Transverse colon (tissue), 4 donors: ENCODE measurements around the gene SDR42E2. TPM values are rescaled to one million over a fixed set of nuclear protein-coding genes. Genes with fewer than 3 reads are reported as not detected.

ENCODE experiments used
- DNase-seq: peaks from one replicate; pipeline ENCODE4 v3.0.0-alpha.2; 2019
- H3K27ac ChIP-seq, 4 donors: fragments of 200-600 bp; sonication (generic); 2 replicates each; pipeline ENCODE4 v1.5.1; 2016 to 2018; ENCODE audit warnings: inconsistent platforms in 4 of 4
- H3K27me3 ChIP-seq: fragments of 200-600 bp; sonication (generic); 2 replicates; pipeline ENCODE4 v1.5.1; 2017; ENCODE audit warnings: inconsistent platforms
- H3K36me3 ChIP-seq, 4 donors: fragments of 200-600 bp; sonication (generic); 2 replicates each; pipeline ENCODE4 v1.5.1; 2017 to 2019; ENCODE audit warnings: inconsistent platforms in 4 of 4
- H3K4me1 ChIP-seq, 4 donors: fragments of 200-600 bp; sonication (generic); 2 replicates each; pipeline ENCODE4 v1.5.1; 2017 to 2020; ENCODE audit warnings: inconsistent platforms in 4 of 4
- H3K4me3 ChIP-seq, 4 donors: fragments of 200-600 bp; sonication (generic); 1 replicate in 1 of 4; 2 replicates in 3 of 4; pipeline versions ENCODE4 v1.5.1 to v1.6.1; 2017 to 2019; ENCODE audit warnings: inconsistent platforms in 4 of 4
- H3K9me3 ChIP-seq, 2 donors: fragments of 200-600 bp; sonication (generic); 2 replicates each; pipeline ENCODE4 v1.5.1; 2017 to 2019; ENCODE audit warnings: inconsistent platforms in 2 of 2
- EP300 ChIP-seq: sonication (generic); formaldehyde crosslinking; IDR thresholded peaks from one replicate; pipeline ENCODE4 v1.6.1; 2017; ENCODE audit warnings: antibody characterized with exemption, low read depth
- POLR2A ChIP-seq: fragments of 450-650 bp; IDR thresholded peaks from one replicate; pipeline ENCODE4 v1.6.1; 2016; ENCODE audit warnings: antibody characterized with exemption, mild to moderate bottlenecking, moderate library complexity
- POLR2AphosphoS5 ChIP-seq, 3 donors: sonication (generic); formaldehyde crosslinking; IDR thresholded peaks; one replicate each; pipeline ENCODE4 v1.6.1; 2016; ENCODE audit warnings: antibody characterized with exemption in 3 of 3
- WGBS, 2 donors: methylation state at CpG; one replicate each; pipeline ENCODE4 v1.1.5; 2018; ENCODE audit warnings: low coverage in 1 of 2; 5-methylcytosine and 5-hydroxymethylcytosine counted together
- in situ Hi-C, 4 donors: fragments of 200-750 bp; cut with MboI; loops; one replicate each; pipeline versions ENCODE4 v1.15.0 to v1.15.1; 2017; ENCODE audit warnings: low sequenced_read_pairs in 3 of 4, low pct_ligation_motif_present in 1 of 4, low pct_unique_long_range_greater_than_20kb in 1 of 4
- intact Hi-C: fragments of 100-400 bp; cut with DNase I; formaldehyde crosslinking; loops from one replicate; pipeline ENCODE4 v1.15.1; 2023; ENCODE audit warnings: low total_unique reads
- total RNA-seq, 4 donors: library from RNA; depleted of rRNA; stranded (reverse); fragments of >200 nt; gene quantifications; one replicate each; pipeline ENCODE4 v1.1.0, GENCODE V29; 2016
- TF ChIP-seq, protein P1 (sequence below), 5 experiments: fragments of 200-600 bp in 3 of 5; fragments of 450-650 bp in 2 of 5; sonication (generic) in 3 of 5; IDR thresholded peaks; 1 replicate in 2 of 5; 2 replicates in 3 of 5; pipeline ENCODE4 v1.5.1; 2016 to 2017; ENCODE audit warnings: antibody characterized with exemption in 5 of 5, inconsistent platforms in 3 of 5, mild to moderate bottlenecking in 2 of 5, moderate library complexity in 1 of 5

SDR42E2 gene
- total RNA-seq, 4 donors from 2014 or later, result not detected

DNA sequence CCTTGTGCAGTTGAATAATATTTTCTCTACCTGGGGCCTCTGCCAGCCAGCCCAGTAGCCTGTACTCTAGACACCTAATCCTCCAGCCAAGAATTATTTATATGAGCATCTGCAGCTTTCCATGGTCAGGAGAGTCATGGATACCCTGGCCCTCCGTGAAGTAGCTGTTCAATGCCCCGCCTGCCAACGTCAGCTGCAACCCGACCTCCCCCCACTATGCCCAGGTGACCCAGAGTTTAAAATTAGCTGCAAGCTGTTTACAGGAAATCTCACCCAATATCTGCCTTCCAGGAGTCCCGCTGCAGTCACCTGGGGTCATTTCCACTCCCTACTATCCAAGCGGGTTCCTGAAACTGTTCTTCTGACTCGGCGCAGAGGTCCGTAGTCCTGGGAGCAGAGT is 12.3 kb downstream of the SDR42E2 start:
- DNase-seq, result no peak
- Histone ChIP-seq H3K27ac (no peak overlapping the region), H3K9me3 (no peaks in the 10 kb centered on the region), H3K4me1 (no peaks in the 10 kb centered on the region), H3K36me3 (no peaks in the 10 kb centered on the region), H3K4me3 (no peak overlapping the region), H3K27me3 (no peaks in the 10 kb centered on the region)
- 87 to 93% methylated on average over 2 to 9 of the region's 9 CpGs for WGBS, 2 donors
- intact Hi-C loops, result no loop called here
- no peak for TF ChIP-seq POLR2A
- TF ChIP-seq EP300, result no peak
- TF ChIP-seq POLR2AphosphoS5 (IDR thresholded peaks at IDR 0.05), result no peak
- TF ChIP-seq, protein P1, sequence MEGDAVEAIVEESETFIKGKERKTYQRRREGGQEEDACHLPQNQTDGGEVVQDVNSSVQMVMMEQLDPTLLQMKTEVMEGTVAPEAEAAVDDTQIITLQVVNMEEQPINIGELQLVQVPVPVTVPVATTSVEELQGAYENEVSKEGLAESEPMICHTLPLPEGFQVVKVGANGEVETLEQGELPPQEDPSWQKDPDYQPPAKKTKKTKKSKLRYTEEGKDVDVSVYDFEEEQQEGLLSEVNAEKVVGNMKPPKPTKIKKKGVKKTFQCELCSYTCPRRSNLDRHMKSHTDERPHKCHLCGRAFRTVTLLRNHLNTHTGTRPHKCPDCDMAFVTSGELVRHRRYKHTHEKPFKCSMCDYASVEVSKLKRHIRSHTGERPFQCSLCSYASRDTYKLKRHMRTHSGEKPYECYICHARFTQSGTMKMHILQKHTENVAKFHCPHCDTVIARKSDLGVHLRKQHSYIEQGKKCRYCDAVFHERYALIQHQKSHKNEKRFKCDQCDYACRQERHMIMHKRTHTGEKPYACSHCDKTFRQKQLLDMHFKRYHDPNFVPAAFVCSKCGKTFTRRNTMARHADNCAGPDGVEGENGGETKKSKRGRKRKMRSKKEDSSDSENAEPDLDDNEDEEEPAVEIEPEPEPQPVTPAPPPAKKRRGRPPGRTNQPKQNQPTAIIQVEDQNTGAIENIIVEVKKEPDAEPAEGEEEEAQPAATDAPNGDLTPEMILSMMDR (IDR thresholded peaks at IDR 0.05), result no peak
- in situ Hi-C loops, result no loop called here

DNA sequence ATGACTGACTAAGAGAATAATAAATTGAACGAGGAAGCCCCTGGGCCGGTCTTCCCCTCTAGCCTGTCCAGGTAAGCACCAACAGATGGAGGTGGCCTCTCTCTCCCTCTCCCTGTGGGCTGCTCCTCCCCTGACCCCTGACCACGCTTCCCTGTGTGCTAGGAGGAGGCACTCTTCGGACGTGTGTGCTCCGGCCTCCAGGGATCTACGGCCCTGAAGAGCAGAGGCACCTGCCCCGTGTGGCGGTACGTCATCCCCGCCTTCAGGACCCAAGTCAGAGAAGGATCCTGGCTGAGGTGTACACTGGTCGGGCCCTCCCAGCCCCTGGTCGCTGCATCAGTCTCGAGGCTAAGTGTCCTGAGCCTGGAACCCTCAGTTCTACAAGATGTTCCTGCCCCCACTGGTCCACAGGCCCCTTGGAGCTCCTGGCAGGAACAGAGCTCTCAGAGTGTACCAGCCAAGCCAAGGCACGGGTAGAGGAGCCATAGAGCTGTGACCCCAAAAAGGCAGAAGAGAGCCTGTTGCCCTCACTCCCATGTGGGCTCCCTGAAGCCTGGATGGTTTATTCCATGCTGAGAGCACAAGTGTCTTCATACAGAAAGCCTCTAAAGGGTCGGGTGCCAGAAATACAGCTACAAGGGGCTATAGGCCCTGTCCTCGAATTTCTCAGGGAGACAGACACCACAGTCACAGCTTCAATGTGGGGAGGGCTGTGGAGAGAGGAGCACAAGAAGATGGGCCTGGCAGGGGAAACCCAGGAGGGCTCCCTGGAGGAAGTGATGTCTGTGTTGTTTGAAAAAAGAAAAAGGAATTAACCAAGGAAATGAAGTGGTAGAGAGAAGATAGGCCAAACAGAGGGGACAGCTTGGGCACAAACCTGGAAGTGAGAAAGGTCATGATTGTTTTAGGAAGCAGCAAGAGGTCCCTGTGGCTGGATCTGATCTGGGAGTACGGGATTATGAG is 15.9 kb downstream of the SDR42E2 start:
- no peaks in the 10 kb centered on the region for H3K27me3 ChIP-seq
- H3K4me1 ChIP-seq, result no peaks in the 10 kb centered on the region
- no peaks in the 10 kb centered on the region for H3K9me3 ChIP-seq
- intact Hi-C loops, result no loop called here
- TF ChIP-seq POLR2A (no peak), POLR2AphosphoS5 (IDR thresholded peaks at IDR 0.05) (no peak), EP300 (no peak)
- TF ChIP-seq, protein P1 (IDR thresholded peaks at IDR 0.05), result no peak
- no peaks in the 10 kb centered on the region for H3K36me3 ChIP-seq
- H3K4me3 ChIP-seq, result no peak overlapping the region
- no peak overlapping the region for H3K27ac ChIP-seq
- WGBS, 2 donors, result 70 to 77% methylated on average over 2 to 14 of the region's 18 CpGs
- in situ Hi-C loops, result no loop called here
- no peak for DNase-seq

- 83 to 90% methylated on average over 2 to 11 of the region's 11 CpGs for WGBS, 2 donors
- intact Hi-C loops, result no loop called here
- H3K27ac ChIP-seq, result no peak overlapping the region
Measured at GRCh38 chr16:22181426-22181825, 19.1 kb downstream of the SDR42E2 start.

DNA sequence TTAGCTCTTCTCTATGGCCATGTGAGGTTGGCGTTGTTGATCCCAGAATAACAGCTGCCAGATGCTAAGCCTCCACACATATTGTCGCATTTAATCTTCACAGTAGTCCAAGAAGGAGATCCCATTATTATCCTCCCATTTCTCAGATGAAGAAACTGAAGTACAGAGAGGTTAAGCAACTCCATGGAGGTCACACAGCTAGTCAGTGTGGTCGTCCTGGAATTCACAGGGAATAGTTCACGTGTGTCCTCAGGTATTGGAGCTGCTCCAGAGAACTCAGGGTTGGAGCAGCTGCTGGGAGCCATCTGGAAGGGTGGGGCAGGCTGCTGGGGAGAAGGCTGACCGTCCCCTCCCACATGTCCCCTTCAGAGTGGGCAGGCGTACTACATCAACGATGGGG is 19.5 kb downstream of the SDR42E2 start:
- H3K4me1 ChIP-seq, result no peaks in the 10 kb centered on the region
- DNase-seq, result no peak
- intact Hi-C loops (no loop called here), in situ Hi-C loops (loop anchor here (5.0 to 10.0 kb wide), 3 partner anchors 87 to 187 kb away; partner anchors contain the start of gene VWA3A (in 1 of the 4))
- no peaks in the 10 kb centered on the region for H3K9me3 ChIP-seq
- no peak for TF ChIP-seq EP300
- no peak for TF ChIP-seq POLR2AphosphoS5 (IDR thresholded peaks at IDR 0.05)
- TF ChIP-seq, protein P1 (IDR thresholded peaks at IDR 0.05), result no peak
- no peak for TF ChIP-seq POLR2A
- no peak overlapping the region for H3K27ac ChIP-seq
- no peaks in the 10 kb centered on the region for H3K36me3 ChIP-seq
- 78 to 80% methylated on average over 1 to 7 of the region's 7 CpGs for WGBS, 2 donors
- H3K4me3 ChIP-seq, result no peak overlapping the region
- no peaks in the 10 kb centered on the region for H3K27me3 ChIP-seq

More at GRCh38 chr16:22181426-22181825, 19.1 kb downstream of the SDR42E2 start:
- H3K4me1 ChIP-seq, result no peaks in the 10 kb centered on the region
- in situ Hi-C loops, result loop anchor here (5.0 to 10.0 kb wide), 3 partner anchors 87 to 187 kb away; partner anchors contain the start of gene VWA3A (in 1 of the 4)
- H3K9me3 ChIP-seq, result no peaks in the 10 kb centered on the region
- no peaks in the 10 kb centered on the region for H3K27me3 ChIP-seq
- TF ChIP-seq, protein P1 (IDR thresholded peaks at IDR 0.05), result no peak
- no peak for TF ChIP-seq POLR2A
- TF ChIP-seq EP300, result no peak
- TF ChIP-seq POLR2AphosphoS5 (IDR thresholded peaks at IDR 0.05), result no peak
- no peak overlapping the region for H3K4me3 ChIP-seq
- H3K36me3 ChIP-seq, result no peaks in the 10 kb centered on the region
- DNase-seq, result no peak
